NCI-H1105 treated with DMSO at 0.1 percent for 48 hours (cell line): ENCODE measurements around the gene GFRA3.

Experiments
- DNase-seq: peaks from one replicate; lab custom pipeline; 2025; lab: John Stamatoyannopoulos, UW

The GFRA3 gene

DNA sequence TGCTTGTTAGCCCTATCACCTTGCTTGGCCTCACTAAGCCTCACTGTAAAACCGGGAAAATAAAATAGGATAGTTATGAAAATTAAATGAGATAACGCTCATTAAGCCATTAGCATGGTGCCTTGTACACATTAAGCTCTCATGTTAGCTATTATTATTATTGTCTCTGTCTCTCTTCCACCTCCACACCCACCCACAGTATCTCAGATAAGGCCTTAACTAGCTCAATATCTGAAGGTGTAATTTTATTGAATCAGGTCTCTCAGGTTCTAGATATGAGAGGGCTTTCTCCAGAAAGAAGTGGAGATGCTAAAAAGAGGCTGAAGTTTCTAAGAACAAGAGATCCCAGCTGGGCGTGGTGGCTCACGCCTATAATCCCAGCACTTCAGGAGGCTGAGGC, 27.6 kb downstream of the GFRA3 start:
- no peak for DNase-seq

DNA sequence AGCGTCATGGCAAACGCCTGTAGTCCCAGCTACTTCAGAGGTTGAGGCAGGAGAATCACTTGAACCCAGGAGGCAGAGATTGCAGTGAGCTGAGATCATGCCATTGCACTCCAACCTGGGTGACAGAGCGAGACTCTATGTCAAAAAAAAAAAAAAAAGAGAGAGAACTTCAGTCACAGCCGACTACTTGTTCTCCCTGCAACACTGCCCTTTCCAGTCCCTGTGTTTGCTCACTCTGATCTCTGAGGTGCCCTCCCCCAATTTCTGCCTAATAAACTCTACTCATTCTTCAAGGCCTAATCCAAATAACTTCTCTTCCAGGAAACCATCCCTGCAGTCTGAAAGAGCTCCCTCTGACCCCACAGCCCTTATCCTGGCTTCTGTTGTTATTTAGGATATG, 28.1 kb downstream of the GFRA3 start:
- DNase-seq = no peak

GRCh38 chr5:138245717-138246116, 28.7 kb downstream of the GFRA3 start:
- DNase-seq = no peak

GRCh38 chr5:138243794-138244193, 30.6 kb downstream of the GFRA3 start:
- no peak for DNase-seq

GRCh38 chr5:138241688-138242571, 32.5 kb downstream of the GFRA3 start:
- no peak for DNase-seq

GRCh38 chr5:138240650-138241385, 33.6 kb downstream of the GFRA3 start:
- no peak for DNase-seq

GRCh38 chr5:138238034-138238433, 36.4 kb downstream of the GFRA3 start:
- no peak for DNase-seq

GRCh38 chr5:138234651-138235050, 39.8 kb downstream of the GFRA3 start:
- no peak for DNase-seq

DNA sequence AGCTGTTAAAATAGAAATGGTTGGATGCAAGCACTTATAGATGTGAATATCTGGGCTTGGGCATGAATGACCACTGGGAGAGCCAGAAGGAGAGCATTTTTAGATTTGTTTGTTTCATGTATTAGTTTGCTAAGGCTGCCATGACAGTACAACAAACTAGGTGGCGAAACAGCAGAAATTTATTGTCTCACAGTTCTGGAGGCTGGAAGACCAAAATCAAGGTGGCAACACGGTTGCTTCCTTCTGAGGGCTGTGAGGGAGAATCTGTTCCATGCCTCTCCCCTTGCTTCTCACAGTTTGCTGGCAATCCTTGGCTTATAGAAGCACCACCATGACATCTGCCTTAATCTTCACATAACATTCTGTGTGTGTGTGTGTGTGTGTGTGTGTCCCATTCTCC, 41.1 kb downstream of the GFRA3 start:
- DNase-seq = no peak

- DNase-seq = peak; percentile 39
Observed at GRCh38 chr5:138230981-138231589, 43.3 kb downstream of the GFRA3 start.

- no peak for DNase-seq
Observed at GRCh38 chr5:138230261-138230660, 44.2 kb downstream of the GFRA3 start.

GRCh38 chr5:138229387-138229786, 45.0 kb downstream of the GFRA3 start:
- no peak for DNase-seq

GRCh38 chr5:138226910-138227309, 47.5 kb downstream of the GFRA3 start:
- no peak for DNase-seq

- no peak for DNase-seq
Observed at GRCh38 chr5:138224712-138225111, 49.7 kb downstream of the GFRA3 start.

- DNase-seq = no peak
Observed at GRCh38 chr5:138223532-138223931, 50.9 kb downstream of the GFRA3 start.

GRCh38 chr5:138216799-138217198, 57.6 kb downstream of the GFRA3 start:
- no peak for DNase-seq

GRCh38 chr5:138213161-138214029, 61.0 kb downstream of the GFRA3 start, which contains the start of gene CDC23:
Gene CDC23 (minus strand): TSS chr5:138213323. CDS start chr5:138213312, 11 bp downstream.
- peak; percentile 93 for DNase-seq

DNA sequence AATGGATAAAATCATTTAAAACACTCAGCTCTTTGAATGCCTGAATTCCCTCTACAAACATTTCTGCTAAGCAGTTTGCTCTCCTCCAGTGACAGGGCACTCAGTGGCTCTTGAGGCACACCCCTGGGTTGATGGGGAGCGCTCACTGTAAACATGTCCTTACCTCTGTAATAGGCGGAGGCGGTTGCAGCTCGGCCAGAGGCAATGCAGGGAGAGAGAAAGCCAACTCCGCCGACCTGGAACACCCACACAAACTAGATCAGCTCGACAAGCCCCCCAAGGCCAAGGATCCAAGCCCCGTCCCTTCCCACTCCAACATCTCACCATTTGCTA, 61.6 kb downstream of the GFRA3 start:
- no peak for DNase-seq

- no peak for DNase-seq
Observed at GRCh38 chr5:138210985-138211384, 63.4 kb downstream of the GFRA3 start.
